H1 (cell line): ENCODE results near the gene ATP6V1F. TPM values are rescaled to one million over a fixed set of nuclear protein-coding genes. Genes with fewer than 3 reads are reported as not detected.

Experiments used
- CHD7 ChIP-seq: fragments of 300-600 bp; sonication (generic); IDR thresholded peaks from 2 replicates; pipeline ENCODE4 v1.7.1; 2012; ENCODE audit warnings: low read length, moderate library complexity, mild to moderate bottlenecking, inconsistent platforms; ENCODE audit not compliant: insufficient replicate concordance
- EZH2 ChIP-seq: fragments of 200-600 bp; sonication (generic); IDR thresholded peaks from 2 replicates; pipeline ENCODE4 v1.7.1; 2012; ENCODE audit warnings: low read depth, mild to moderate bottlenecking, moderate library complexity, low read length, inconsistent platforms; ENCODE audit not compliant: severe bottlenecking
- polyA plus RNA-seq, 7 experiments: library from polyadenylated mRNA; depleted of rRNA in 3 of 7; stranded (reverse) in 5 of 7; unstranded in 2 of 7; fragments of >200 nt in 5 of 7; fragments of 200-250 nt in 2 of 7; gene quantifications; 1 replicate in 5 of 7; 2 replicates in 1 of 7; 4 replicates in 1 of 7; pipeline versions ENCODE4 v1.2.1 to v1.2.3, GENCODE V29; 2011 to 2013; ENCODE audit warnings: missing spikeins in 2 of 7, mixed read lengths in 2 of 7
- total RNA-seq: library from RNA; stranded (reverse); fragmentation: NEBNext Ultra II Directional; extraction: Animal tissue kit (Norgen Biotek cat#: 25700); gene quantifications from 2 replicates; pipeline ENCODE4 v1.2.1, GENCODE V29; 2021

ATP6V1F gene
- total and polyA plus RNA-seq, 2 of the 8 experiments (the other 6 are each of a cell fraction or from before 2014, with no cell fraction given): 104 to 318 TPM

GRCh38 chr7:128888756-128889095, 26.1 kb downstream of the ATP6V1F start (continued):
- TF ChIP-seq CHD7: no peak
- no peak for TF ChIP-seq EZH2
